Esophagus muscularis mucosa (tissue), 4 donors: ENCODE results near the gene LHFPL5.

Source experiments
- EP300 ChIP-seq: sonication (generic); formaldehyde crosslinking; IDR thresholded peaks from one replicate; pipeline ENCODE4 v1.6.1; 2017; ENCODE audit warnings: antibody characterized with exemption
- POLR2A ChIP-seq: fragments of 450-650 bp; IDR thresholded peaks from one replicate; pipeline ENCODE4 v1.6.1; 2017; ENCODE audit warnings: antibody characterized with exemption, moderate library complexity, mild to moderate bottlenecking, low read depth
- POLR2AphosphoS5 ChIP-seq, 2 donors: sonication (generic); formaldehyde crosslinking; IDR thresholded peaks; one replicate each; pipeline ENCODE4 v1.6.1; 2017; ENCODE audit warnings: antibody characterized with exemption in 2 of 2
- TF ChIP-seq, protein P1 (sequence below), 3 experiments: fragments of 200-600 bp in 2 of 3; fragments of 450-650 bp in 1 of 3; sonication (generic) in 2 of 3; IDR thresholded peaks; one replicate each; pipeline ENCODE4 v1.5.1; 2017 to 2019; ENCODE audit warnings: antibody characterized with exemption in 3 of 3, mild to moderate bottlenecking in 2 of 3, moderate library complexity in 1 of 3

DNA sequence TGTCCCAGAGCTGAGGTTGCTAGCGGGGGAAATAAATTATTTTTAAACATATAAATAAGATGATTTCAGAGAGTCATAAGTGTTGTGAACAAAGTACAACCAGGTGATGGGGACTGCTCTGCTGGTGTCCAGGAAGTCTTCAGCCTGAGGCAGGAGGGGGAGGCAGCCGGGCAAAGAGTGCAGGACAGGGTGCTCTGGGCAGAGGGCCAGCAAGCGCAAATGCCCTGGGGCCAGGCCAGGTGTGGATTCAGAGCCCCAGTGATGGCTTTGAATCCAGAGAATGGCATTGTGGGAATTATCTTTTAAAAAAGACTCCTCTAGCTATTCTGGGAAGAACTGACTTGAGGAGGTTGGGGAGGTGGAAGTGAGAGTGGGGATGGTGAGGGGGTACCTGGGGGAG is 22.7 kb upstream of the LHFPL5 start:
- TF ChIP-seq, protein P1, sequence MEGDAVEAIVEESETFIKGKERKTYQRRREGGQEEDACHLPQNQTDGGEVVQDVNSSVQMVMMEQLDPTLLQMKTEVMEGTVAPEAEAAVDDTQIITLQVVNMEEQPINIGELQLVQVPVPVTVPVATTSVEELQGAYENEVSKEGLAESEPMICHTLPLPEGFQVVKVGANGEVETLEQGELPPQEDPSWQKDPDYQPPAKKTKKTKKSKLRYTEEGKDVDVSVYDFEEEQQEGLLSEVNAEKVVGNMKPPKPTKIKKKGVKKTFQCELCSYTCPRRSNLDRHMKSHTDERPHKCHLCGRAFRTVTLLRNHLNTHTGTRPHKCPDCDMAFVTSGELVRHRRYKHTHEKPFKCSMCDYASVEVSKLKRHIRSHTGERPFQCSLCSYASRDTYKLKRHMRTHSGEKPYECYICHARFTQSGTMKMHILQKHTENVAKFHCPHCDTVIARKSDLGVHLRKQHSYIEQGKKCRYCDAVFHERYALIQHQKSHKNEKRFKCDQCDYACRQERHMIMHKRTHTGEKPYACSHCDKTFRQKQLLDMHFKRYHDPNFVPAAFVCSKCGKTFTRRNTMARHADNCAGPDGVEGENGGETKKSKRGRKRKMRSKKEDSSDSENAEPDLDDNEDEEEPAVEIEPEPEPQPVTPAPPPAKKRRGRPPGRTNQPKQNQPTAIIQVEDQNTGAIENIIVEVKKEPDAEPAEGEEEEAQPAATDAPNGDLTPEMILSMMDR (IDR thresholded peaks at IDR 0.05), result no peak
- TF ChIP-seq POLR2A (no peak), POLR2AphosphoS5 (IDR thresholded peaks at IDR 0.05) (no peak), EP300 (no peak)
